ENCODE measurements around the gene APOA5.
"Not testable (repeated sequence)": the region's sequence is repeated elsewhere in the genome, so short reads cannot be mapped to it uniquely, and the experiment has no call there.

DNA sequence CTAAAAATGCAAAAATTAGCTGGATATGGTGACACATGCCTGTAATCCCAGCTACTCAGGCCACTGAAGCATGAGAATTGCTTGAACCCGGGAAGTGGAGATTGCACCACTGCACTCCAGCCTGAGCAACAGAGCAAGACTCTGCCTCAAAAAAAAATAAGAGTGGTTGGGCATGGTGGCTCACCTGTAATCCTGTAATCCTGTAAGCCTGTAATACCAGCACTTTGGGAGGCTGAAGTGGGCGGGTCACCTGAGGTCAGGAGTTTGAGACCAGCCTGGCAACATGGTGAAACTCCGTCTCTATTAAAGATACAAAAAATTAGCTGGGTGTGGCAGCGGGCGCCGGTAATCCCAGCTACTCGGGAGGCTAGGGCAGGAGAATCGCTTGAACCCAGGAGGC lies 35.6 kb downstream of the APOA5 start:
- TF ChIP-seq EZH2phosphoT487 (IDR thresholded peaks at IDR 0.05; ENCODE audit: borderline replicate concordance, low read length); CTCF (conservative IDR thresholded peaks at IDR 0.05; ENCODE audit: low read depth, low read length): not testable (repeated sequence)

Measured in PC-3 (cell line).